Activated CD4-positive, alpha-beta memory T cell treated with anti-CD3 and anti-CD28 coated beads for 36 hours (primary cell): ENCODE measurements around the gene UNC13D. TPM values are rescaled to one million over a fixed set of nuclear protein-coding genes. Genes with fewer than 3 reads are reported as not detected.

Source experiments
- CTCF ChIA-PET: fragments of 350-600 bp; sonication (Branson Sonifier 250); formaldehyde crosslinking; loops from one replicate; lab custom pipeline; 2021; ENCODE audit warnings: antibody characterized with exemption, inconsistent platforms; lab: Charles Lee
- POLR2A ChIA-PET: fragments of 350-600 bp; sonication (Branson Sonifier 250); formaldehyde crosslinking; loops from one replicate; lab custom pipeline; 2021; ENCODE audit warnings: antibody characterized with exemption; lab: Charles Lee
- DNase-seq: peaks from one replicate; pipeline ENCODE4 v3.0.0-alpha.2; 2020
- H3K27ac Mint-ChIP-seq: one replicate; pipeline ENCODE4 v1.8.0; 2021; ENCODE audit warnings: mixed read lengths
- H3K27me3 Mint-ChIP-seq: one replicate; pipeline ENCODE4 v1.8.0; 2021; ENCODE audit warnings: mixed read lengths
- H3K36me3 Mint-ChIP-seq: one replicate; pipeline ENCODE4 v1.8.0; 2021; ENCODE audit warnings: mixed read lengths
- H3K4me1 Mint-ChIP-seq: one replicate; pipeline ENCODE4 v1.8.0; 2021; ENCODE audit warnings: low read depth, mixed read lengths
- H3K4me3 Mint-ChIP-seq: one replicate; pipeline ENCODE4 v1.8.0; 2021; ENCODE audit warnings: mild to moderate bottlenecking, mixed read lengths
- H3K9me3 Mint-ChIP-seq: one replicate; pipeline ENCODE4 v1.8.0; 2021; ENCODE audit warnings: mixed read lengths
- intact Hi-C: fragments of 100-400 bp; cut with micrococcal nuclease; formaldehyde crosslinking; loops from one replicate; pipeline ENCODE4 v1.15.1; 2023
- total RNA-seq, 2 experiments: library from RNA; stranded (reverse); gene quantifications; one replicate each; pipeline ENCODE4 v1.2.3, GENCODE V29; 2021

UNC13D gene
- total RNA-seq, 2 experiments from 2014 or later, result 135 to 139 TPM

- POLR2A ChIA-PET, result interaction anchor here (2.0 to 2.7 kb wide), 2 partner anchors 48 to 49 kb away, joined by 10 to 11 read pairs; no protein-coding TSS in a partner anchor
- intact Hi-C loops, result no loop called here
- no peaks in the 10 kb centered on the region for H3K9me3 Mint-ChIP-seq
- H3K4me1 Mint-ChIP-seq, result peaks cover 27% of the 10 kb centered on the region
- no peaks in the 10 kb centered on the region for H3K27me3 Mint-ChIP-seq
- H3K27ac Mint-ChIP-seq, result no peak overlapping the region
- no peak for DNase-seq
- no peak overlapping the region for H3K4me3 Mint-ChIP-seq
- CTCF ChIA-PET, result interaction anchor here (0.9 to 1.5 kb wide), 5 partner anchors 10 to 77 kb away, joined by 3 to 8 read pairs (median 3); partner anchors contain the start of gene GALK1
- peaks cover 13% of the 10 kb centered on the region for H3K36me3 Mint-ChIP-seq
Observed at GRCh38 chr17:75824666-75825065, 19.5 kb downstream of the UNC13D start.

GRCh38 chr17:75824050-75824552, 20.1 kb downstream of the UNC13D start:
- intact Hi-C loops, result no loop called here
- CTCF ChIA-PET, result interaction anchor here (0.8 to 2.6 kb wide), 4 partner anchors 10 to 70 kb away, joined by 3 to 7 read pairs (median 4); no protein-coding TSS in a partner anchor
- H3K27ac Mint-ChIP-seq, result no peak overlapping the region
- no peak overlapping the region for H3K4me3 Mint-ChIP-seq
- H3K9me3 Mint-ChIP-seq, result no peaks in the 10 kb centered on the region
- POLR2A ChIA-PET, result interaction anchor here (0.9 to 2.0 kb wide), 2 partner anchors 15 to 49 kb away, joined by 3 to 11 read pairs; no protein-coding TSS in a partner anchor
- peaks cover 17% of the 10 kb centered on the region for H3K36me3 Mint-ChIP-seq
- no peaks in the 10 kb centered on the region for H3K27me3 Mint-ChIP-seq
- DNase-seq, result no peak
- H3K4me1 Mint-ChIP-seq, result peaks cover 29% of the 10 kb centered on the region

- H3K36me3 Mint-ChIP-seq, result peaks cover 23% of the 10 kb centered on the region
- H3K4me1 Mint-ChIP-seq, result peaks cover 29% of the 10 kb centered on the region
- DNase-seq, result no peak
- intact Hi-C loops, result no loop called here
- no peak overlapping the region for H3K27ac Mint-ChIP-seq
- H3K4me3 Mint-ChIP-seq, result no peak overlapping the region
- no peaks in the 10 kb centered on the region for H3K9me3 Mint-ChIP-seq
- POLR2A ChIA-PET, result interaction anchor here (0.9 to 2.0 kb wide), 5 partner anchors 13 to 48 kb away, joined by 3 to 11 read pairs (median 4); no protein-coding TSS in a partner anchor
- no peaks in the 10 kb centered on the region for H3K27me3 Mint-ChIP-seq
- CTCF ChIA-PET, result interaction anchor here (0.8 to 2.6 kb wide), 3 partner anchors 38 to 70 kb away, joined by 3 to 7 read pairs (median 3); partner anchors contain the start of gene GALK1
Observed at GRCh38 chr17:75823257-75824041, 20.8 kb downstream of the UNC13D start.

GRCh38 chr17:75822800-75823166, 21.4 kb downstream of the UNC13D start:
- ChIA-PET POLR2A (interaction anchor here (1.1 to 2.0 kb wide), 5 partner anchors 14 to 47 kb away, joined by 3 to 11 read pairs (median 4); partner anchors contain the start of gene WBP2), CTCF (interaction anchor here (1.0 to 2.7 kb wide), 5 partner anchors 8 to 69 kb away, joined by 3 to 11 read pairs (median 7); partner anchors contain the start of genes GALK1 and UNC13D)
- no peaks in the 10 kb centered on the region for H3K9me3 Mint-ChIP-seq
- no peaks in the 10 kb centered on the region for H3K27me3 Mint-ChIP-seq
- H3K36me3 Mint-ChIP-seq, result peaks cover 22% of the 10 kb centered on the region
- DNase-seq, result no peak
- H3K27ac Mint-ChIP-seq, result peak overlapping the region; percentile 51
- no peak overlapping the region for H3K4me3 Mint-ChIP-seq
- H3K4me1 Mint-ChIP-seq, result peaks cover 23% of the 10 kb centered on the region
- intact Hi-C loops, result no loop called here

GRCh38 chr17:75822119-75822799, 21.9 kb downstream of the UNC13D start:
- peak; percentile 52 for DNase-seq
- ChIA-PET POLR2A (interaction anchor here (1.1 to 1.8 kb wide), 5 partner anchors 12 to 45 kb away, joined by 3 to 6 read pairs (median 4); partner anchors contain the start of gene WBP2), CTCF (interaction anchor here (1.4 to 2.7 kb wide), 4 partner anchors 8 to 69 kb away, joined by 5 to 11 read pairs (median 8); partner anchors contain the start of gene UNC13D)
- H3K27ac Mint-ChIP-seq, result peak overlapping the region; percentile 69
- no peaks in the 10 kb centered on the region for H3K27me3 Mint-ChIP-seq
- H3K36me3 Mint-ChIP-seq, result peaks cover 22% of the 10 kb centered on the region
- H3K4me1 Mint-ChIP-seq, result peaks cover 23% of the 10 kb centered on the region
- no peak overlapping the region for H3K4me3 Mint-ChIP-seq
- intact Hi-C loops, result no loop called here
- H3K9me3 Mint-ChIP-seq, result no peaks in the 10 kb centered on the region

- POLR2A ChIA-PET, result interaction anchor here (1.1 to 1.8 kb wide), 2 partner anchors 13 to 34 kb away, joined by 3 to 4 read pairs; partner anchors contain the start of gene WBP2
- no peak for DNase-seq
- H3K36me3 Mint-ChIP-seq, result peaks cover 24% of the 10 kb centered on the region
Observed at GRCh38 chr17:75821552-75821951, 22.7 kb downstream of the UNC13D start.

GRCh38 chr17:75820094-75821080, 23.8 kb downstream of the UNC13D start:
- intact Hi-C loops, result no loop called here
- Mint-ChIP-seq H3K36me3 (peaks cover 23% of the 10 kb centered on the region), H3K9me3 (no peaks in the 10 kb centered on the region), H3K27me3 (no peaks in the 10 kb centered on the region), H3K27ac (no peak overlapping the region), H3K4me1 (peaks cover 21% of the 10 kb centered on the region), H3K4me3 (no peak overlapping the region)
- CTCF ChIA-PET, result interaction anchor here (0.9 to 2.7 kb wide), 5 partner anchors 10 to 188 kb away, joined by 3 to 11 read pairs (median 4); partner anchors contain the start of gene SMIM5
- DNase-seq, result no peak
- POLR2A ChIA-PET, result interaction anchor here (1.8 kb wide), 1 partner anchor 14 kb away, joined by 4 read pairs; no protein-coding TSS in a partner anchor

More at GRCh38 chr17:75821552-75821951, 22.7 kb downstream of the UNC13D start:
- Mint-ChIP-seq H3K9me3 (no peaks in the 10 kb centered on the region), H3K27ac (peak overlapping the region; percentile 69), H3K4me1 (peaks cover 21% of the 10 kb centered on the region), H3K4me3 (no peak overlapping the region), H3K27me3 (no peaks in the 10 kb centered on the region)
- CTCF ChIA-PET, result interaction anchor here (0.9 to 2.7 kb wide), 5 partner anchors 9 to 189 kb away, joined by 3 to 11 read pairs (median 5); partner anchors contain the start of genes SMIM5 and UNC13D
- intact Hi-C loops, result no loop called here

GRCh38 chr17:75819678-75820077, 24.5 kb downstream of the UNC13D start:
- ChIA-PET POLR2A (no interaction called here), CTCF (no interaction called here)
- Mint-ChIP-seq H3K36me3 (peaks cover 21% of the 10 kb centered on the region), H3K4me3 (no peak overlapping the region), H3K9me3 (no peaks in the 10 kb centered on the region), H3K27ac (no peak overlapping the region), H3K27me3 (no peaks in the 10 kb centered on the region), H3K4me1 (peaks cover 21% of the 10 kb centered on the region)
- no peak for DNase-seq
- intact Hi-C loops, result no loop called here

GRCh38 chr17:75819116-75819515, 25.1 kb downstream of the UNC13D start:
- CTCF ChIA-PET, result interaction anchor here (1.1 to 1.3 kb wide), 2 partner anchors 9 to 55 kb away, joined by 3 to 4 read pairs; no protein-coding TSS in a partner anchor
- peaks cover 21% of the 10 kb centered on the region for H3K4me1 Mint-ChIP-seq
- no peak overlapping the region for H3K27ac Mint-ChIP-seq
- DNase-seq, result no peak
- peaks cover 21% of the 10 kb centered on the region for H3K36me3 Mint-ChIP-seq
- no peaks in the 10 kb centered on the region for H3K27me3 Mint-ChIP-seq
- intact Hi-C loops, result no loop called here
- no peak overlapping the region for H3K4me3 Mint-ChIP-seq
- POLR2A ChIA-PET, result interaction anchor here (1.0 kb wide), 1 partner anchor 33 kb away, joined by 3 read pairs; no protein-coding TSS in a partner anchor
- H3K9me3 Mint-ChIP-seq, result no peaks in the 10 kb centered on the region

GRCh38 chr17:75818326-75818885, 25.8 kb downstream of the UNC13D start:
- H3K36me3 Mint-ChIP-seq, result peaks cover 21% of the 10 kb centered on the region
- H3K27ac Mint-ChIP-seq, result no peak overlapping the region
- POLR2A ChIA-PET, result interaction anchor here (0.7 to 1.0 kb wide), 2 partner anchors 32 to 673 kb away, joined by 3 read pairs; no protein-coding TSS in a partner anchor
- H3K4me1 Mint-ChIP-seq, result peaks cover 21% of the 10 kb centered on the region
- intact Hi-C loops, result no loop called here
- DNase-seq, result no peak
- no peaks in the 10 kb centered on the region for H3K9me3 Mint-ChIP-seq
- CTCF ChIA-PET, result interaction anchor here (1.1 to 1.7 kb wide), 3 partner anchors 10 to 68 kb away, joined by 3 to 4 read pairs (median 3); no protein-coding TSS in a partner anchor
- H3K27me3 Mint-ChIP-seq, result no peaks in the 10 kb centered on the region
- H3K4me3 Mint-ChIP-seq, result no peak overlapping the region
